Esophagus squamous epithelium (tissue), 4 donors: ENCODE data around the gene VAMP7.

Source experiments
- POLR2A ChIP-seq, 4 donors: fragments of 450-650 bp; IDR thresholded peaks; one replicate each; pipeline ENCODE4 v1.6.1; 2017; ENCODE audit warnings: antibody characterized with exemption in 4 of 4, mild to moderate bottlenecking in 4 of 4, moderate library complexity in 3 of 4
- TF ChIP-seq, protein P1 (sequence below), 6 experiments: fragments of 450-650 bp in 4 of 6; fragments of 200-600 bp in 2 of 6; sonication (generic) in 2 of 6; IDR thresholded peaks; one replicate each; pipeline ENCODE4 v1.5.1; 2016 to 2019; ENCODE audit warnings: antibody characterized with exemption in 6 of 6, mild to moderate bottlenecking in 4 of 6, moderate library complexity in 4 of 6

DNA sequence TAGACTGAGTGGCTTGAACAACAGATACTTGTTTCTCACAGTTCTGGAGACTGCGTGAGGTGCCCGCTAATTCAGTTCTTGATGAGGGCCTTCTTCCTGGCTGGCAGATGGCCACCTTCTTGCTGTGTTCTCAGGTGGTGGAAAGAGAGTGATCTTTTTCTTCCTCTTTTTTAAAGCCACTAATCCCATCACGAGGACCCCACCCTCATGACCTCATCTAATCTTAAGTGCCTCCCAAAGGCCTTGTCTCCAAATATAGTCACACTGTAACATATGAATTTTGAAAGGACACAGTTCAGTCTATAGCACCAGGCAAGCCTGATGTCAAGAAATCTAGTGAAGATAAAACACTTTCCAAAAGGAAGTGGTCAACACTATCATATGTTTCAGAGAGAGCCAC lies 12.4 kb downstream of the VAMP7 start:
- TF ChIP-seq, protein P1, sequence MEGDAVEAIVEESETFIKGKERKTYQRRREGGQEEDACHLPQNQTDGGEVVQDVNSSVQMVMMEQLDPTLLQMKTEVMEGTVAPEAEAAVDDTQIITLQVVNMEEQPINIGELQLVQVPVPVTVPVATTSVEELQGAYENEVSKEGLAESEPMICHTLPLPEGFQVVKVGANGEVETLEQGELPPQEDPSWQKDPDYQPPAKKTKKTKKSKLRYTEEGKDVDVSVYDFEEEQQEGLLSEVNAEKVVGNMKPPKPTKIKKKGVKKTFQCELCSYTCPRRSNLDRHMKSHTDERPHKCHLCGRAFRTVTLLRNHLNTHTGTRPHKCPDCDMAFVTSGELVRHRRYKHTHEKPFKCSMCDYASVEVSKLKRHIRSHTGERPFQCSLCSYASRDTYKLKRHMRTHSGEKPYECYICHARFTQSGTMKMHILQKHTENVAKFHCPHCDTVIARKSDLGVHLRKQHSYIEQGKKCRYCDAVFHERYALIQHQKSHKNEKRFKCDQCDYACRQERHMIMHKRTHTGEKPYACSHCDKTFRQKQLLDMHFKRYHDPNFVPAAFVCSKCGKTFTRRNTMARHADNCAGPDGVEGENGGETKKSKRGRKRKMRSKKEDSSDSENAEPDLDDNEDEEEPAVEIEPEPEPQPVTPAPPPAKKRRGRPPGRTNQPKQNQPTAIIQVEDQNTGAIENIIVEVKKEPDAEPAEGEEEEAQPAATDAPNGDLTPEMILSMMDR (IDR thresholded peaks at IDR 0.05), result no peak
- no peak for TF ChIP-seq POLR2A (IDR thresholded peaks at IDR 0.05)
